ENCODE results near the gene G6PD.
"Not testable (repeated sequence)": the region's sequence is repeated elsewhere in the genome, so short reads cannot be mapped to it uniquely, and the experiment has no call there.

The G6PD gene

GRCh38 chrX:154515090-154515965 lies 31.3 kb downstream of the G6PD start:
- no peak for DNase-seq (ENCODE audit: low read depth, low spot score)

DNA sequence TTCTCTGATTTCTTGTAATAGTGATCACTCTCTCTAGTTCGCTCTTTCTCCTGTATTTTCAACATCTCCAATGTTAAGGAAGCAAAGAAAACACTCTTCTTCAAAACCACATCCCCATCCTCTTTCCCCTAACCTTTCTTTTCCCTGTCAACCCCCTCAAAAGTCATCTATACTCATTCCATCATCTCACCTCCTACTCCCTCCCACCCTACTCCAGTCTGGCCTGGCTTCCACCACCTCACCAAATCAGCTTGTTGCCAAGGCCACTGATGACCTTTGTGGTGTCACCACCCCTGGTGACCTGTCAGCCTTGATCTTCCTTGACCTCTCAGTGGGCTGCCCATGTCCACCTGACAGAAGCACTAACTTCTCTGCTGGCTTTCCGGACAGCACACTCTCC lies 32.9 kb downstream of the G6PD start:
- DNase-seq (ENCODE audit: low read depth, low spot score), result no peak

DNA sequence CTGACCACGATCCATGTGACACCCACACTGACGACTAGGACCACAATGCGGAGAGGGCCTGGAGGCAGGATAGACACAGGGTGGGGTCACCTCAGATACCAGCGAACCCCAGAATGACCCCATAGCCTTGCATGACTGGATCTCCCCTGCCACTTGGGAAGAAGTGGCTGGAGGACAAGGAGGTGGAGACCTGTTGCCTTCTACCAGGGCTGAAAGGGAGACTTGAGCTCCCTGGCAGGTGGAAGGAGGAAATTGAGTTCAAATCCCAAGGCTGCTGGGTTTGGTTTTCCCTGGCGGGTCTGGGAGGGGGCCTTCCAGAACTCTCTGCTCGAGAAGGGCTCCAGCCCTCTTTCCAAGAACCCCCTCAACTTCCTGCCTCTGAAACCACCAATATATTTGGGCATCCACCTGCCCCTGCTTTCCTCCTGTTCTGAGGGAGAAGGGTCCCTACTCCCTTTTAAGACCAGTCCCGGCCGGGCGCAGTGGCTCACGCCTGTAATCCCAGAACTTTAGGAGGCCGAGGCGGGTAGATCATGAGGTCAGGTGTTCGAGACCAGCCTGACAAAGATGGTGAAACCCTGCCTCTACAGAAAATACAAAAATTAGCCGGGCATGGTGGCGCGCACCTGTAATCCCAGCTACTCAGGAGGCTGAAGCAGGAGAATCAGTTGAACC lies 33.6 kb downstream of the G6PD start:
- DNase-seq (ENCODE audit: low read depth, low spot score), result no peak

DNA sequence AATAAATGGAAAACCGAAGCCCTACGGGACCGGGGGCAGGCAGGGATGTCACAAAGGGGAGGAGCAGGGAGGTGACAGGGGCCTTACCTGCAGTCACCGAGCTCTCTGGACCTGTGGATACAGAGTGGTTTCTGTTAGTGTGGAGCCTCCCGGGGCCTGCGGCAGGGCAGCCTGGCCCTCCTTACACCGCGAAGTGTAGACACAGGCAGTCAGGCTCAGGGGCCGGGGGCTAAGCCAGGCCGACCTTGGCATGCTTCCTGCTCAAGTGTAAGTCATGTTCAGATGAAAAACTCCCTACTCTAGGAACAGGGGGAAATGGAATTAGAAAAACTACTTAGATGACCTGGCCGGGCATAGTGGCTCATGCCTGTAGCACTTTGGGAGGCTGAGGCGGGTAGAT lies 34.9 kb downstream of the G6PD start:
- DNase-seq (ENCODE audit: low read depth, low spot score), result no peak

DNA sequence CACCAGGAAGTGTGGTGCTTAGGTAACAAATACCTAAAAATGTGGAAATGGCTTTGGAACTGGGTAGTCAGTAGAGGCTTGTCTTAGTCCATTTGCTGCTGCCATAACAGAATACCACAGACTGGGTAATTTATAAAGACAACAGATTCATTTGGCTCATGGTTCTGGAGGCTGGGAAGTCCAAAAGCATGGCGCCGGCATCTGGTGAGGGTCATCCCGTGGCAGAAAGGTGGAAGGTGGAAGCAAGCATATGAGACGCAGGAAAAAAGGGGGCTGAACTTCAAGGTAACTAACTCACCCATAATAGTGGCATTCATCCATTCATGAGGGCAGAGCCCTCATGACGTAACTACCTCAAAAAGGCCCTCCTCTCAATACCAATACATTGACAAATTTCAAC lies 37.2 kb downstream of the G6PD start:
- DNase-seq (ENCODE audit: low read depth, low spot score), result no peak

- DNase-seq (ENCODE audit: low read depth, low spot score), result no peak
Measured at GRCh38 chrX:154508384-154508745, 38.3 kb downstream of the G6PD start.

- DNase-seq (ENCODE audit: low read depth, low spot score), result no peak
Measured at GRCh38 chrX:154507673-154508383, 38.8 kb downstream of the G6PD start.

DNA sequence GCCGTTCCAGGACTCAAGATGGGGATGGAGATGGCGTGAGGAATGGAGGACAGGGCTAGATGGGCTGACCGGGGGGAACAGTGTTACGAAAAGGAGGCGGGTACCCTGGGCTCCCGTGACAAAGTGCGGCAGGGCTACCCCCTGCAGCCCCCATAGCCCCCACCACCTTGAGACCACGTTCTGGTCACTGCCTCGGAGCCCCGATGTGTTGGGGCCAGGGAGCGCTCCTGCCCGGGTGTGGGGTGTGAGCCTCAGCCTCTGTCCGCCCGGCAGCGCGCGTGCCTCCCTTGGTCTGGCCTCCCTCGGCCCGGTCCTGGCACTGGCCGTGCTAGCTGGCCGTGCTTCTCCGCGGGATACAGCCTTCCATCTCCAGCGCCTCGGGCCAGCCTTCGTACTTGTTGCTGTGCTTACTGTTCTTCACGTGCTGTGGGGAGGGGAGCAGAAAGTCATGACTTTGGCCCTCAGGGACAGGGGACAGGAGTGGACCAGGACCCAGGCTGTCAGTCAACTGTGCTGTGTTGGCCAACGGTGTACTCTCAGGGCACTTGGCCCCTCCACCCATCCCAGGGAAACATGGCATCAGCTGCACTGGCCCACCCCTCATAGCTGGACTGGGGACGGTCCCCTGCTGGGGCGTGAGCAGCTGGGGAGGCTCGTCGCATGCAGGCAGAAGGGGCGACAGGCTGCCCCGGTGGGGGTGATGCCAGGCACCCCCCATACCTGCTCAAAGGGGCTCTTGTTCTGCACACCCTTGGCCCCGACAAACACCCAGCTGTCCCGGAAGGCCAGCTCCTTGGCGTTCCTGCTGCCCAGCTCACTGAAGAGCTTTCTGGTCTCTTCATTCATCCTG lies 39.9 kb downstream of the G6PD start:
- DNase-seq (ENCODE audit: low read depth, low spot score), result no peak

- DNase-seq (ENCODE audit: low read depth, low spot score), result no peak
Measured at GRCh38 chrX:154505734-154506133, 40.9 kb downstream of the G6PD start.

DNA sequence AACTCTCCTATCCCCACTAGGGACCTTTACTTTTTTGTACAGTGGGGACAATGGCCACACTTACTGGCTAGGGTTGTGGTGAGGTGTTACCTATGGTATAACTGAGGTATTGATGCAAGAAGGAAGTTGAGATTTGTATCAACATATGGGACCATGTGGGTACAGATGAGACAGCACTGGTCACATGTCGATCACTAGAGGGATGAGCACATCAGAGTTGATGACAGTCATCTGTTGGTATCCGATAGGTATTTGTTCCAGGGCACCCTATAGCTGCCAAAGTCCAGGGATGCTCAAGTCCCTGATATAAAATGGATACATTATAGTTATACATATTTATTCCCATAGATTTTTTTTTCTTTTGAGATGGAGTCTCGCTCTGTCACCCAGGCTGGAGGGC lies 43.7 kb downstream of the G6PD start:
- no peak for DNase-seq (ENCODE audit: low read depth, low spot score)

- no peak for DNase-seq (ENCODE audit: low read depth, low spot score)
Measured at GRCh38 chrX:154502098-154502497, 44.5 kb downstream of the G6PD start.

- DNase-seq (ENCODE audit: low read depth, low spot score), result not testable (repeated sequence)
Measured at GRCh38 chrX:154501423-154501822, 45.2 kb downstream of the G6PD start.

DNA sequence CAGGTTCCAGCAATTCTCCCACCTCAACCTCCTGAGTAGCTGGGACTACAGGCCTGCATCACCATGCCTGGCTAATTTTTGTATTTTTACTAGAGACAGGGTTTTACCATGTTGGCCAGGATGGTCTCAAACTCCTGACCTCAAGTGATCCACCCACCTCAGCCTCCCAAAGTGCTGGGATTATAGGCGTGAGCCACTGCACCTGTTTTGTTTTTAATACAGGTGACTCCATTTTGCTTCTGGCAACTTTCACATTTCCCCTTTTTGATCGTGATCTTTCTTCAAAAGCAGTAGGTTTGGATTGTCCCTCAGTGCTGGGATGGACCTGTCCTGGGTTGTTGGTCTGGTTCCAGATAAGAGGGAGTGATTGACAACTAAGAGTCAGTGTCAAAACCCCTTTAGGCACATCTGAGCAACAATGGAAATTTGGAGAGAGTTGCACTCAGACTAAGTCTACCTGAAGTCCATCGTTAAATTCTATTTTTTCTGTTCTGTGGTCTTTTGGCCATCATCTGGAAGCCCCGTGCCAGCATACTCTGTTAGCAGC lies 50.0 kb downstream of the G6PD start:
- not testable (repeated sequence) for DNase-seq (ENCODE audit: low read depth, low spot score)

GRCh38 chrX:154495472-154495922 lies 51.1 kb downstream of the G6PD start:
- DNase-seq (ENCODE audit: low read depth, low spot score), result no peak

GRCh38 chrX:154494715-154495114 lies 51.9 kb downstream of the G6PD start:
- DNase-seq (ENCODE audit: low read depth, low spot score), result no peak

GRCh38 chrX:154490414-154491083 lies 56.1 kb downstream of the G6PD start, which contains the start of gene SLC10A3:
Gene SLC10A3, minus strand, starts transcription at chrX:154490629. Its CDS starts 1,689 bp downstream, at chrX:154488940.
- DNase-seq (ENCODE audit: low read depth, low spot score), result peak; percentile 69

GRCh38 chrX:154490021-154490413 lies 56.6 kb downstream of the G6PD start:
- no peak for DNase-seq (ENCODE audit: low read depth, low spot score)

DNA sequence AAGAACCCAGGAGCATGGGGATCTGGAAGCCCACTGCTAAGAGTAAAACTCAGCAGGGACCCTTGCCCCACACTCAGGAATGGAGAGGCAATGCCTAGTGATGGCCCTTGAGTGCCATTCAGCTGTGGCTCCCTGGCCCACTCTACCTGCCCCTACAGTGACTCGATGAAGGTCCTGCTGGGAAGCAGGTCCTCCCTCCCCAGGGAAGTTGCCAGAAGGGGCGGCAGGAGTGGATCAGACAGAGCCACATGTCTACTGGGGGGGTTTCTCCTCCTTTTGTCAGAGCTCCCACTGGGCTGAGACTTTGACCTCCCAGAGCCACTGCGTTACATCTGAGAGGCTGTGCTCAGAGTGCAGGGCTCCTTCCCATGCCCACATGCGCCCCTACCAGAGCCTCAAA lies 57.5 kb downstream of the G6PD start:
- no peak for DNase-seq (ENCODE audit: low read depth, low spot score)

- no peak for DNase-seq (ENCODE audit: low read depth, low spot score)
Measured at GRCh38 chrX:154488336-154489075, 58.1 kb downstream of the G6PD start.

Data from brain pericyte (primary cell).